Adipocyte (in vitro differentiated cells): ENCODE data around the gene FBXO21.

Experiments used
- DNase-seq: peaks from one replicate; pipeline ENCODE4 v3.0.0-alpha.2; 2015; ENCODE audit warnings: low read depth
- H3K27me3 ChIP-seq: replicated peaks from 2 replicates; pipeline ENCODE4 v1.7.0; 2013; ENCODE audit warnings: mild to moderate bottlenecking, low read length, moderate library complexity; ENCODE audit not compliant: control insufficient read depth, insufficient read depth
- H3K36me3 ChIP-seq: 2 replicates; pipeline ENCODE4 v1.7.0; 2013; ENCODE audit warnings: low read length, mild to moderate bottlenecking, moderate library complexity; ENCODE audit not compliant: control insufficient read depth, insufficient read depth, severe bottlenecking
- H3K4me1 ChIP-seq: 2 replicates; pipeline ENCODE4 v1.7.0; 2013; ENCODE audit warnings: mild to moderate bottlenecking, low read length, moderate library complexity; ENCODE audit not compliant: control insufficient read depth, insufficient read depth
- H3K4me3 ChIP-seq: 2 replicates; pipeline ENCODE4 v1.7.0; 2013; ENCODE audit warnings: mild to moderate bottlenecking, low read length, moderate library complexity
- H3K9ac ChIP-seq: 2 replicates; pipeline ENCODE4 v1.7.0; 2013; ENCODE audit warnings: mild to moderate bottlenecking, low read length, moderate library complexity
- H3K9me3 ChIP-seq: 2 replicates; pipeline ENCODE4 v1.7.0; 2013; ENCODE audit warnings: mild to moderate bottlenecking, low read length, moderate library complexity; ENCODE audit not compliant: control insufficient read depth

FBXO21 gene

DNA sequence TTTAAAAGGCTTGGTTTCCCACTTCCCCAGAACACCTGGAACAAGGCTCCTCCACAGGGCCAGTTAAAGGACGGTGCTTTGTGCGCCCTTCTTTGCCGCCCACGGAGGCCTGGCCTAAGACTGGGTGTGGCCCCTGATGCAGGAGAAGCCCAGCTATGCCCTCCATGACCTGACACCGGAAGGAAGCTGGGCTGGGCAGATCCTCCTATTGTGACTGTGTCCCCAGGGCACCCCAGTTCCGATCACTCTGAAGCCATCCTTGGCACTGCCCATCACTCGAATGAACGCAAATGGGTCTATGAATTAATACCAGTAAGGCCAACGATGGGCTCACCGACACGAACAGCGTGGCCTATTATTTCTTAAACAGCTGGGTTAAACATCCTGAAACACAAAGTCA lies 42.6 kb downstream of the FBXO21 start:
- H3K4me1 ChIP-seq = no peaks in the 10 kb centered on the region
- no peak overlapping the region for H3K4me3 ChIP-seq
- DNase-seq = no peak
- H3K36me3 ChIP-seq = peaks cover 10% of the 10 kb centered on the region
- no peaks in the 10 kb centered on the region for H3K9me3 ChIP-seq
- H3K9ac ChIP-seq = no peak overlapping the region
- no peaks in the 10 kb centered on the region for H3K27me3 ChIP-seq

DNA sequence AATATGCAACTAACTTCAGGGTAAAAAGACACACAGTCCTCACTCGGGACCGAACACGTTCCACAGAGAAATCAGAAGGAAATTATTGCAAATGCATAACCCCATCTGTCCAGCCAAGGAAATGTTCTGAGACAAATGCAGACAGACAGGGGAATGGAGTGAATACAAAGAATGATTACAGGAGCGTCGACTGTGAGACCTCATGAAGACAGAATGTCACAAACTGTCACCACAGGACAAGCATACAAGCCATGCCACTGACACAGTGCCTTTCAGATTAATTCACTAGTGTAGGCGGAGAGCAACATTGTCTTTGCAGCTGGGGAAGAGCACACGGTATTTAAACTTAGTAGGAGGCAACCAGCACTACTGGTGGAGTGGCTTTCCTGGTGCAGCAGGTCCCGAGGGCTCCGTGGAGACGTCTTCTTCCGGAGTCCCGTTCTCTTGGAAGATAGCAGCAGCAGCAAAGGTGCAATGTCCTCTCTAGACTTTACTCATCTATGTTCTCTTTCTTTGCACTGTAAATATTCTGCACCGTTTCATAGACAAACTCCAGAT lies 44.6 kb downstream of the FBXO21 start:
- Histone ChIP-seq H3K9me3 (no peaks in the 10 kb centered on the region), H3K4me3 (no peak overlapping the region), H3K36me3 (peaks cover 10% of the 10 kb centered on the region), H3K4me1 (no peaks in the 10 kb centered on the region), H3K9ac (no peak overlapping the region), H3K27me3 (no peaks in the 10 kb centered on the region)
- DNase-seq = no peak

DNA sequence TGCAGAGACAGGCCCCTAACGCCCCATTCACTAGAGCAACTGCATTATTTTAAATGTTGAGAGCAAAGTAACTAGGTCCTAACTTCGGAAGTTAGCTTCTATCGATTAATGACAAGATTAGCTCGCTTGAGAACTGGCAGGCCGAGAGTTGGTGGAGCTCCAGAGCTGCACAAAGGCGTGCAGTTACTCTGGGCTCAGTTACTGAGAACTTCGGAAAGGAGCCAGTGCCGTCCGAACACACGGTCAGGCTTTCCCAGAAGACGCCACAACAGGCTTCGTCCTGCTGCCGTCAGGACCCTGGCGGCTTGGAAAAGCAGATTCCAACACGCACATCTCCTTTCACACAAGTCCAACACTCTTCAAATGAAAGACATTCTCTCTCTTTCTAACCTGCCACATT lies 45.7 kb downstream of the FBXO21 start:
- Histone ChIP-seq H3K4me3 (no peak overlapping the region), H3K4me1 (no peaks in the 10 kb centered on the region), H3K9ac (no peak overlapping the region), H3K36me3 (peaks cover 10% of the 10 kb centered on the region), H3K9me3 (no peaks in the 10 kb centered on the region), H3K27me3 (no peaks in the 10 kb centered on the region)
- no peak for DNase-seq

DNA sequence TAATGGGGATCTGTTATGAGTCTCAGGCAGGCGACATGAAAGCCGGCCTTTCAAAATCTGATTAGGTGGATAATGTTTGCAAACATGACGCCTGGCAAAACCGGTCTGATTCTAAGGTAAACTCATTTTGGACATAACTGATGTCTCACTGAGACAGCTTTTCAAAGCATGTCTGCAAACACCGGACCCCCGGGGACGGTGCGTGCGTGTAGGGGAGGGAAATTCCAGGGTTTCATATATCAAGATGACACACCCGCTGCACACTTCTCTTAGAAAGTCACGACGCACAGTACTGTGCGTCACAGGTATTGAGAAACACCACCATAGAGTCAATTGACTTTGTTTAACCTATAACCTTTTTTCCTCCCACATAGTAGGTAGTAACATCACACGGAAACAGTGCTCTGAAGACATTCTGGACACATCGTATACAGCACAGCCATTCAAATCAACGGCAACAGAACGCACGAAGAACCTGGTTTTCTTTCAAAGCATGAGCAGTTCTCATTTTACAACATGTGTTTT lies 47.2 kb downstream of the FBXO21 start:
- peaks cover 8% of the 10 kb centered on the region for H3K36me3 ChIP-seq
- no peak for DNase-seq
- no peaks in the 10 kb centered on the region for H3K4me1 ChIP-seq
- no peaks in the 10 kb centered on the region for H3K27me3 ChIP-seq
- no peak overlapping the region for H3K9ac ChIP-seq
- H3K9me3 ChIP-seq = no peaks in the 10 kb centered on the region
- no peak overlapping the region for H3K4me3 ChIP-seq

DNA sequence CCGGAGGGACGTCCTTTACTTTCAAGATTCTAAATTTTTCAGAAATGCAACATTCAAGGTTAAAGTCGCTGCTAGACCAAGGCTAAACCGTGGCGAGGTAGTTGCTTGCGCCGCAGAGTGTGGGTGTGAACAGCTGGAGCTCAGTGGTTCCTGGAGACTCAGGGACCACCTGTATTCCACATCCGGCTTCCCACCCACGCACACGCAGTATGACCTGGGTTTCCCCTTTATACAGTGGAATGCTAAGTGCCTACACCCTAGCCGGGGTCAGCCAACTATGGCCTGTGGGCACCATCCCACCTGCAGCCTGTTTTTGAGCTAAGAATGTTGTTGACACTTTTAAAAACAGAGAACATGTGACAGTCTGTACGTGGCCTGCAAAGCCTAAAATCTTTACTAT lies 48.2 kb downstream of the FBXO21 start:
- DNase-seq = no peak
- H3K4me1 ChIP-seq = no peaks in the 10 kb centered on the region
- no peaks in the 10 kb centered on the region for H3K27me3 ChIP-seq

DNA sequence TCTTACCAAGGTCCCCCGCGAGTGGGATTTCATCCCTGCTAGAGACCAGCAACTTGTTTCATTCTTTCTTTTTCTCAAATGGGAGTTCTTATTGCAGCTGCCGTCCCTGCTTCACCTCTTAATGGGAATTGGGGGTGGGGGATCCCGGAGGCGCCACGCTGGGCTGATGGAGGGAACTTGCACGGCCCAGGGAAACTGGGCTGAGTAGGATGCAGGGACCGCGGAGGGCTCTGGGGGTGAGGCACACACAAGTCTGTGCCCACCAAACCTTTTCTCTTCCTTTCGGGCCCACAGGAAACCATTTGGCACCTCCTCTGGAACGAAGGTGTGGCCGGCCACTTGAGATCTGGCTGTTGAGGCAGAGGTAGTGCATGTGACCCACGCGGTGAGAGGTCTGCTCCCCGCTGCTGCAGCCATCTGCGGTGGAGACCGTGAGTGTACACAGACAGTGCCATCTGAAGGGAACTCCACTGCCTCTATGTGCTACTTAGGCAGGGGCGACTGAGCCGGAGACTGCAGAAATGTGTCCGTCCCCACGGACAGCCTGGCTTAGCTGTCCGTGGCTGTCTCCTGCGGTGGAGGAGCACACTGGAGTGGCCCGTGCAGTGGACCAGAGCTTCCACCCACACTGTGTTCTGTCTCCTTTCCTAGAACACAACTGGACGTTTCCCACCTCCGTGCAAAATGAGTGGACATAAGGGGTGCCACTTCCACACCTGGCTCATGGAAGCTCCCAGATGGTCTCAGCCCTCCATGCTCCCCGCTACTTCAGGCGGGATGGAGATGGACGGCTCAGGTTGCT lies 49.0 kb downstream of the FBXO21 start:
- Histone ChIP-seq H3K9ac (no peak overlapping the region), H3K36me3 (peaks cover 6% of the 10 kb centered on the region), H3K4me1 (no peaks in the 10 kb centered on the region), H3K4me3 (no peak overlapping the region), H3K9me3 (no peaks in the 10 kb centered on the region), H3K27me3 (no peaks in the 10 kb centered on the region)
- DNase-seq = no peak

More for the DNA sequence above, 48.2 kb downstream of the FBXO21 start:
- Histone ChIP-seq H3K36me3 (peaks cover 6% of the 10 kb centered on the region), H3K9ac (no peak overlapping the region), H3K4me3 (no peak overlapping the region), H3K9me3 (no peaks in the 10 kb centered on the region)

DNA sequence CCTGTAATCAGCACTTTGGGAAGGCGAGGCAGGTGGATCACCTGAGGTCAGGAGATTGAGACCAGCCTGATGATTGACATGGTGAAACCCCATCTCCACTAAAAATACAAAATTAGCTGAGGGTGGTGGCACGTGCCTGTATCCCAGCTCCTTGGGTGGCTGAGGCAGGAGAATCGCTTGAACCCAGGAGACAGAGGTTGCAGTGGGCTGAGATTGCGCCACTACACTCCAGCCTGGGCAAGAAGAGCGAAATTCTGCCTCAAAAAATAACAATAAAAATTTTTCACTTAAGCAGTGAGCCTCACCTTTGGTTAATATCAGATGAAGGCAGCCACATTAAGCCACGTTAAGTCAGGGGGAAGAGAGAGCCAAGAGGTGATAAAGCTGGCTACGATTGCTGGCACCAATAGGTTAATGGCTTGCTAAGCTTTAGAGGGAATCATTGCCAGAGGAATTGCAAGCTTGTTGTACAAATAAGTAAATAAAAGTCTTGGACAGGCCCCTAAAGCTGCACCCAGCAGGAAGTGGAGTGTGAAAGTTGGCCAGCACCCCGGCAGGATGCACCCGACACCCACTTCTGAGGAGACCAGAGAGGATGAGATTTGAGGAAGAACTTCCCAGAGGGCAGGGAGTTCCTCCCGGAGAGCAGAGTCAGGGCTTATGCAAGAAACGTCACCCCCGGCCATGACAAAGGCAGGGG lies 49.7 kb downstream of the FBXO21 start:
- DNase-seq = no peak
- H3K4me3 ChIP-seq = no peak overlapping the region

DNA sequence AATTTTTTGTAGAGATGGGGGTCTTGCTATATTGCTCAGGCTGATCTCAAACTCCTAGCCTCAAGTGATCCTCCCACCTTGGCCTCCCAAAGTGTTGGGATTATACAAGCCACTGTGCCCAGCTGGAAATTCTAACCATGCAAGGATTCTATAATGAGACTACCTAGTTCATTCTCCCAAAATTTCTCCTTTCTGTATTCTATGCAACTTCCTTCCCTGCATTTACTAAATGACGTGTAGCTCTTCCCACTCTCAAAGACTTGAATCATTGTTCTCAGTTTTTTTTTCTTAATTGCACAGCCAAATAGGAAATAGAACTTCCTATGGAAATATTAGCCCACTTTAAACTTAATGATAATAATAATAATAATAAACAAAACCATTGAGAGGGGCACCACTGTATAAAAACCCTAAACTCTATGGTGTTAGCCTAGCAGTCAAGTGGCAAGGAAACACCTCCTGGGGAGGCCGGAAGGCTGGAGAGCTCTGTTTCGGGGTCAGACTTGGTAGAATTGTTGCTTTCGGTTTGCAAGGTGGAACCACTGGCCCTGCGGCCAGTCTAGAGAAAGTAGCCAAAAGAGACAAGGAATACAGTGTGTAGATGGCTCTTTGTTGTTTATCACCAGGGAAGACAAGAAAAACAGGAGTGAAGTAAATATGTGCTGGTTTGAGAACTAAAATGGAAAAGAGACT lies 51.1 kb downstream of the FBXO21 start:
- no peak for DNase-seq
- Histone ChIP-seq H3K4me1 (no peaks in the 10 kb centered on the region), H3K27me3 (no peaks in the 10 kb centered on the region), H3K36me3 (no peaks in the 10 kb centered on the region), H3K9me3 (no peaks in the 10 kb centered on the region), H3K9ac (no peak overlapping the region), H3K4me3 (no peak overlapping the region)

More for the DNA sequence above, 49.7 kb downstream of the FBXO21 start:
- H3K9ac ChIP-seq = no peak overlapping the region
- H3K4me1 ChIP-seq = no peaks in the 10 kb centered on the region
- peaks cover 2% of the 10 kb centered on the region for H3K36me3 ChIP-seq
- no peaks in the 10 kb centered on the region for H3K9me3 ChIP-seq
- no peaks in the 10 kb centered on the region for H3K27me3 ChIP-seq

DNA sequence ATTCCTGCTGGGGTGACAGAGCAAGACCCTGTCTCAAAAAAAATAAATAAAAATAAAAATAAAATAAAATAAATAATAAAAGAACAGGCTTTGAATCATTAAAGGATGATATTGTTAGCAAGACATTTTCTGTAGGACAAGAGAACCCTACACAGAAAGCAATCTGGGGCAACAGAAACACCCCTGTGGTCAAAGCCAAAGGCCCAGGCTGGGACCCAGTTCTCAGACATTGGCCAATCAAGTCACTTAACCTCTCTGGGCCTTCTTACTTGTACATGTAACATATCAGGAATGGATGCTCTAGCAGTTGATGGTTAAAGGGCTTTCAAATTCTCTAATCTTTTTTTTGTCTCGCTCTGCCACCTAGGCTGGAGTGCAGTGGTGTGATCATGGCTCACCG lies 55.5 kb downstream of the FBXO21 start:
- Histone ChIP-seq H3K9me3 (no peaks in the 10 kb centered on the region), H3K27me3 (peaks cover 7% of the 10 kb centered on the region), H3K4me3 (no peak overlapping the region), H3K36me3 (no peaks in the 10 kb centered on the region), H3K4me1 (no peaks in the 10 kb centered on the region), H3K9ac (no peak overlapping the region)
- DNase-seq = no peak

DNA sequence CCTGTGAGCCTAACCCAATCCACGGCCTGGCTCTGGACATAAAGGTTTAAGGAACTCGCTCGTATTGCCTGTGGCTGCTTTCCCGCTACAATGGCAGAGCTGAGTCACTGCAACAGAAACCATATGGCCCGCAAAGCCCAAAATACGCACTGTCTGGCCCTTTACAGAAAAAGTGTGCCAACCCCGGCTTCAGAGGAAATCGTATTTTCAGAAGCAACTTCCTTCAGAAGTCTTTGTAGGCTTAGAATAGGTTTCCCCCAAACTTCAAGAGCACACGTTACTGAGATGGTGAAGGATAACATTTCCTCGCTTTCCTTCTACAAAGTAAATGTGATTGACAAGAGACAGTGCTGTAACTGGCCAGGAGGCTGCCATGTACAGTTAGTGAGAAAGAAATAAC lies 56.2 kb downstream of the FBXO21 start:
- Histone ChIP-seq H3K4me1 (no peaks in the 10 kb centered on the region), H3K36me3 (no peaks in the 10 kb centered on the region), H3K9me3 (no peaks in the 10 kb centered on the region), H3K9ac (no peak overlapping the region), H3K4me3 (no peak overlapping the region), H3K27me3 (peaks cover 7% of the 10 kb centered on the region)
- peak; percentile 65 for DNase-seq

DNA sequence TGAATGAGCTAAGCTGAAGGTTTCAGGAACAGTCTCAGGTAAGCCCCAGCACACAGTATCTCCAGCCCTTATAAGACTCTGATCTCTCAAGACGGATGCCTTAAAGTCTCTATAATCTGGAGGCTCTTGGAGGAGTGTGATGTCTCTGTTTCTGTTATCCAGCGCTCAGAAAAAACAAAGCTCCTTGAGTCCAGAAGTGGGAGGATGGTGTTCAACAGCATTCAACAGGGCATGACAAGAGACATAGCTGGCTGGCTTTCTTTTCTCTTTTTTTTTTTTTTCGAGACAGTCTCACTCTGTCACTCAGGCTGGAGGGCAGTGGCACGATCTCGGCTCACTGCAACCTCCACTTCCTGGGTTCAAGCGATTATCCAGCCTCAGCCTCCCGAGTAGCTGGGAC lies 59.5 kb downstream of the FBXO21 start:
- no peak overlapping the region for H3K9ac ChIP-seq
- no peak for DNase-seq
- no peaks in the 10 kb centered on the region for H3K9me3 ChIP-seq
- no peak overlapping the region for H3K4me3 ChIP-seq
- peaks cover 7% of the 10 kb centered on the region for H3K27me3 ChIP-seq
- H3K4me1 ChIP-seq = no peaks in the 10 kb centered on the region
- no peaks in the 10 kb centered on the region for H3K36me3 ChIP-seq
